WTC11 (cell line): Measurements from ENCODE around the gene STARD13. TPM values are rescaled to one million over a fixed set of nuclear protein-coding genes. Genes with fewer than 3 reads are reported as not detected.

Experiments
- ATAC-seq: fragments of 200-7000 bp; cut with Tn5 transposase; 2 replicates; pipeline ENCODE4 v1.10.0; 2021; ENCODE audit warnings: mild to moderate bottlenecking, moderate library complexity
- CTCF ChIA-PET: fragments of 300-600 bp; sonication (Branson Sonifier 250); formaldehyde crosslinking; loops from one replicate; lab custom pipeline; 2021; ENCODE audit warnings: antibody characterized with exemption; lab: Charles Lee
- POLR2A ChIA-PET: fragments of 350-600 bp; sonication (Branson Sonifier 250); formaldehyde crosslinking; loops from one replicate; lab custom pipeline; 2021; ENCODE audit warnings: antibody characterized with exemption; lab: Charles Lee
- DNase-seq: peaks from one replicate; pipeline ENCODE4 v3.0.0; 2021; ENCODE audit warnings: low spot score
- H3K27ac Mint-ChIP-seq: 2 replicates; pipeline ENCODE4 v1.8.0; 2021; ENCODE audit warnings: mixed read lengths
- H3K27me3 Mint-ChIP-seq: 2 replicates; pipeline ENCODE4 v1.8.0; 2021; ENCODE audit warnings: low read depth, mild to moderate bottlenecking, moderate library complexity, mixed read lengths
- H3K36me3 Mint-ChIP-seq: 2 replicates; pipeline ENCODE4 v1.8.0; 2021; ENCODE audit warnings: mixed read lengths
- H3K4me1 Mint-ChIP-seq: 2 replicates; pipeline ENCODE4 v1.8.0; 2022; ENCODE audit warnings: mixed read lengths
- H3K4me3 Mint-ChIP-seq: 2 replicates; pipeline ENCODE4 v1.8.0; 2021; ENCODE audit warnings: mild to moderate bottlenecking, moderate library complexity, mixed read lengths
- H3K9me3 Mint-ChIP-seq: 2 replicates; pipeline ENCODE4 v1.8.0; 2021; ENCODE audit warnings: mixed read lengths
- FOXK1 ChIP-seq: sonication (generic); formaldehyde crosslinking; IDR thresholded peaks from 2 replicates; pipeline ENCODE4 v1.8.0; 2022; ENCODE audit warnings: mild to moderate bottlenecking, moderate library complexity, missing genetic modification reagents
- GTF2I ChIP-seq: fragments of 250-450 bp; sonication (Bioruptor Pico); conservative IDR thresholded peaks from 2 replicates; pipeline ENCODE4 v1.4.0; 2021; ENCODE audit warnings: mild to moderate bottlenecking
- HMGA2 ChIP-seq: fragments of 250-450 bp; sonication (Bioruptor Pico); IDR thresholded peaks from 2 replicates; pipeline ENCODE4 v1.4.0; 2021; ENCODE audit warnings: mild to moderate bottlenecking, moderate library complexity
- TCF7 ChIP-seq: sonication (generic); formaldehyde crosslinking; IDR thresholded peaks from 2 replicates; pipeline ENCODE4 v1.8.0; 2022; ENCODE audit warnings: mild to moderate bottlenecking, low read depth, missing genetic modification reagents, moderate library complexity
- ZBTB21 ChIP-seq: sonication (generic); formaldehyde crosslinking; IDR thresholded peaks from 2 replicates; pipeline ENCODE4 v1.8.1; 2023; ENCODE audit warnings: mild to moderate bottlenecking, missing genetic modification reagents, borderline replicate concordance
- ZNF423 ChIP-seq: fragments of 250-450 bp; sonication (Bioruptor Pico); IDR thresholded peaks from 2 replicates; pipeline ENCODE4 v2.1.2; 2022; ENCODE audit warnings: mild to moderate bottlenecking, moderate library complexity
- total RNA-seq: library from RNA; stranded (reverse); gene quantifications from 3 replicates; pipeline ENCODE4 v1.2.3, GENCODE V29; 2021
- TF ChIP-seq, protein P1 (sequence below): fragments of 250-450 bp; sonication (Bioruptor Pico); IDR thresholded peaks from 2 replicates; pipeline ENCODE4 v1.9.0; 2021; ENCODE audit warnings: mild to moderate bottlenecking
- TF ChIP-seq, protein P2 (sequence below): sonication (generic); formaldehyde crosslinking; IDR thresholded peaks from 2 replicates; pipeline ENCODE4 v1.8.0; 2023; ENCODE audit warnings: mild to moderate bottlenecking, missing genetic modification reagents
- TF ChIP-seq, protein P3 (sequence below): sonication (generic); formaldehyde crosslinking; IDR thresholded peaks from 2 replicates; pipeline ENCODE4 v1.8.1; 2023; ENCODE audit warnings: mild to moderate bottlenecking, missing genetic modification reagents
- TF ChIP-seq, protein P4 (sequence below): sonication (generic); formaldehyde crosslinking; IDR thresholded peaks from 2 replicates; pipeline ENCODE4 v1.8.1; 2022; ENCODE audit warnings: low read depth, mild to moderate bottlenecking, moderate library complexity, missing genetic modification reagents, borderline replicate concordance
- TF ChIP-seq, protein P5 (sequence below): sonication (generic); formaldehyde crosslinking; conservative IDR thresholded peaks from 2 replicates; pipeline ENCODE4 v1.8.1; 2022; ENCODE audit warnings: mild to moderate bottlenecking, missing genetic modification reagents
- TF ChIP-seq, protein P6 (sequence below): fragments of 250-450 bp; sonication (Bioruptor Pico); IDR thresholded peaks from 2 replicates; pipeline ENCODE4 v1.8.0; 2021; ENCODE audit warnings: mild to moderate bottlenecking

Gene STARD13
- total RNA-seq, 1 experiment from 2014 or later: 4.4 TPM

DNA sequence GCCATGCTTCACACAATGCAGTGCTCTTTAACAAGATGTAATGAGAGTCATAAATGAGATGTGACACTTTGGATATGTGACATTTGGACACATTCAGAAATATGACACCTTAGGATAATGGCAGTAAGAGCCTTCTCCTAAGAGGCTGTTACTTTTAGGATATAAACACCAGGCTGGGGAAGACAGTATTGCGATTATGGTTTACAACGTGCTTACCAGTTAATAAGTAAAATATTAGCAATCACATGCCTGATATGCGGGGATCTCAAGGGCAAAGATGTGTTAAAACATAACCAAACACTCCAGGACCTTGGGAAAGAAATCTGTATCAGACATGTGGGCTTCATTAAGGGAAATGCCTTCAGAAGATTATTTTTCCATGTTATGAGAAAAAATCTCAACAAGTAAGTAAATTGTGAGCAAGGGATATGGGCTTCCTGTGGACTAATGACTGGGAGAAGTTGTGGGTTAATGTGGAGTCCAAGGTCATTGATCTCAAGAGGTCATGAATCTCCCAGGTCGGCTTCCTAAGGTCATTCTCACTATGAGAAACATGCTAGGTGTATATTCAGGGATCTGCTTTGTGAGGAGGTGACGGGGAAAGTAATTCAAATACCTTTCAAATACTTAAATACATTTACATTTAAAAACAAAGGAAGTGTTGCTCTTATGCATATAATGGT is 105.3 kb downstream of the STARD13 start:
- ChIA-PET POLR2A (no interaction called here), CTCF (no interaction called here)
- peaks cover 25% of the 10 kb centered on the region for H3K4me1 Mint-ChIP-seq
- H3K9me3 Mint-ChIP-seq: no peaks in the 10 kb centered on the region
- no peak for DNase-seq
- peak; percentile 36 for ATAC-seq
- no peak overlapping the region for H3K4me3 Mint-ChIP-seq
- no peaks in the 10 kb centered on the region for H3K36me3 Mint-ChIP-seq
- TF ChIP-seq TCF7 (CRISPR knock-in tag): no peak
- TF ChIP-seq FOXK1: no peak
- TF ChIP-seq ZBTB21 (CRISPR knock-in tag): no peak
- TF ChIP-seq, protein P1, sequence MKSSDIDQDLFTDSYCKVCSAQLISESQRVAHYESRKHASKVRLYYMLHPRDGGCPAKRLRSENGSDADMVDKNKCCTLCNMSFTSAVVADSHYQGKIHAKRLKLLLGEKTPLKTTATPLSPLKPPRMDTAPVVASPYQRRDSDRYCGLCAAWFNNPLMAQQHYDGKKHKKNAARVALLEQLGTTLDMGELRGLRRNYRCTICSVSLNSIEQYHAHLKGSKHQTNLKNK: no peak
- TF ChIP-seq HMGA2 (CRISPR knock-in tag): no peak
- TF ChIP-seq GTF2I (CRISPR knock-in tag): no peak
- TF ChIP-seq, protein P2, sequence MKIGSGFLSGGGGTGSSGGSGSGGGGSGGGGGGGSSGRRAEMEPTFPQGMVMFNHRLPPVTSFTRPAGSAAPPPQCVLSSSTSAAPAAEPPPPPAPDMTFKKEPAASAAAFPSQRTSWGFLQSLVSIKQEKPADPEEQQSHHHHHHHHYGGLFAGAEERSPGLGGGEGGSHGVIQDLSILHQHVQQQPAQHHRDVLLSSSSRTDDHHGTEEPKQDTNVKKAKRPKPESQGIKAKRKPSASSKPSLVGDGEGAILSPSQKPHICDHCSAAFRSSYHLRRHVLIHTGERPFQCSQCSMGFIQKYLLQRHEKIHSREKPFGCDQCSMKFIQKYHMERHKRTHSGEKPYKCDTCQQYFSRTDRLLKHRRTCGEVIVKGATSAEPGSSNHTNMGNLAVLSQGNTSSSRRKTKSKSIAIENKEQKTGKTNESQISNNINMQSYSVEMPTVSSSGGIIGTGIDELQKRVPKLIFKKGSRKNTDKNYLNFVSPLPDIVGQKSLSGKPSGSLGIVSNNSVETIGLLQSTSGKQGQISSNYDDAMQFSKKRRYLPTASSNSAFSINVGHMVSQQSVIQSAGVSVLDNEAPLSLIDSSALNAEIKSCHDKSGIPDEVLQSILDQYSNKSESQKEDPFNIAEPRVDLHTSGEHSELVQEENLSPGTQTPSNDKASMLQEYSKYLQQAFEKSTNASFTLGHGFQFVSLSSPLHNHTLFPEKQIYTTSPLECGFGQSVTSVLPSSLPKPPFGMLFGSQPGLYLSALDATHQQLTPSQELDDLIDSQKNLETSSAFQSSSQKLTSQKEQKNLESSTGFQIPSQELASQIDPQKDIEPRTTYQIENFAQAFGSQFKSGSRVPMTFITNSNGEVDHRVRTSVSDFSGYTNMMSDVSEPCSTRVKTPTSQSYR (CRISPR knock-in tag): no peak
- TF ChIP-seq, protein P3, sequence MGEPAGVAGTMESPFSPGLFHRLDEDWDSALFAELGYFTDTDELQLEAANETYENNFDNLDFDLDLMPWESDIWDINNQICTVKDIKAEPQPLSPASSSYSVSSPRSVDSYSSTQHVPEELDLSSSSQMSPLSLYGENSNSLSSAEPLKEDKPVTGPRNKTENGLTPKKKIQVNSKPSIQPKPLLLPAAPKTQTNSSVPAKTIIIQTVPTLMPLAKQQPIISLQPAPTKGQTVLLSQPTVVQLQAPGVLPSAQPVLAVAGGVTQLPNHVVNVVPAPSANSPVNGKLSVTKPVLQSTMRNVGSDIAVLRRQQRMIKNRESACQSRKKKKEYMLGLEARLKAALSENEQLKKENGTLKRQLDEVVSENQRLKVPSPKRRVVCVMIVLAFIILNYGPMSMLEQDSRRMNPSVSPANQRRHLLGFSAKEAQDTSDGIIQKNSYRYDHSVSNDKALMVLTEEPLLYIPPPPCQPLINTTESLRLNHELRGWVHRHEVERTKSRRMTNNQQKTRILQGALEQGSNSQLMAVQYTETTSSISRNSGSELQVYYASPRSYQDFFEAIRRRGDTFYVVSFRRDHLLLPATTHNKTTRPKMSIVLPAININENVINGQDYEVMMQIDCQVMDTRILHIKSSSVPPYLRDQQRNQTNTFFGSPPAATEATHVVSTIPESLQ (CRISPR knock-in tag): no peak
- TF ChIP-seq, protein P4, sequence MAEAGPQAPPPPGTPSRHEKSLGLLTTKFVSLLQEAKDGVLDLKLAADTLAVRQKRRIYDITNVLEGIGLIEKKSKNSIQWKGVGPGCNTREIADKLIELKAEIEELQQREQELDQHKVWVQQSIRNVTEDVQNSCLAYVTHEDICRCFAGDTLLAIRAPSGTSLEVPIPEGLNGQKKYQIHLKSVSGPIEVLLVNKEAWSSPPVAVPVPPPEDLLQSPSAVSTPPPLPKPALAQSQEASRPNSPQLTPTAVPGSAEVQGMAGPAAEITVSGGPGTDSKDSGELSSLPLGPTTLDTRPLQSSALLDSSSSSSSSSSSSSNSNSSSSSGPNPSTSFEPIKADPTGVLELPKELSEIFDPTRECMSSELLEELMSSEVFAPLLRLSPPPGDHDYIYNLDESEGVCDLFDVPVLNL (CRISPR knock-in tag): no peak
- no peak overlapping the region for H3K27ac Mint-ChIP-seq
- peaks cover 57% of the 10 kb centered on the region for H3K27me3 Mint-ChIP-seq

DNA sequence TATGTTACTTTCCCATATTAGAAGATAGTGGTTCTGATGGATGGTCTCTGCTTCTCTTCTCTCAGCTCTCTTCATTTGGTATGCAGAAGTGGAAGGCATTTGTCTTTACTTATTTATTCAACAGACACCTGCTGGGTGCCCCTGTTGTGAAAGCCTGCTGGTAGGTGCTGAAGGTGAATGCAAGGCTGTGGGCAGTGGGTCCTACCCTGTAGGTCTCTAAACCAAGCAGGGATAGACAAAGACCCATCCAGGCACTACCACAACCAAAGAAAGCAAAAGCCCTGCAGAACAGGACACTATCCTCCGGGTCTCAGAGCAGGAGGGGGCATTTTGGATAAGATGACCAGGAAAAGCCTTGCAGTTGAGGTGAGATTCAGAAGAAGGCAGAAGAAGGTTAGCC is 106.1 kb downstream of the STARD13 start:
- DNase-seq (no peak), ATAC-seq (peak; percentile 47)
- ChIA-PET POLR2A (no interaction called here), CTCF (no interaction called here)
- no peaks in the 10 kb centered on the region for H3K9me3 Mint-ChIP-seq
- no peak overlapping the region for H3K27ac Mint-ChIP-seq
- peaks cover 25% of the 10 kb centered on the region for H3K4me1 Mint-ChIP-seq
- TF ChIP-seq, protein P3 (CRISPR knock-in tag): no peak
- TF ChIP-seq, protein P5, sequence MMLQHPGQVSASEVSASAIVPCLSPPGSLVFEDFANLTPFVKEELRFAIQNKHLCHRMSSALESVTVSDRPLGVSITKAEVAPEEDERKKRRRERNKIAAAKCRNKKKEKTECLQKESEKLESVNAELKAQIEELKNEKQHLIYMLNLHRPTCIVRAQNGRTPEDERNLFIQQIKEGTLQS (CRISPR knock-in tag): no peak
- TF ChIP-seq, protein P1: no peak
- peak; percentile 91 for TF ChIP-seq ZNF423 (CRISPR knock-in tag)
- TF ChIP-seq, protein P6, sequence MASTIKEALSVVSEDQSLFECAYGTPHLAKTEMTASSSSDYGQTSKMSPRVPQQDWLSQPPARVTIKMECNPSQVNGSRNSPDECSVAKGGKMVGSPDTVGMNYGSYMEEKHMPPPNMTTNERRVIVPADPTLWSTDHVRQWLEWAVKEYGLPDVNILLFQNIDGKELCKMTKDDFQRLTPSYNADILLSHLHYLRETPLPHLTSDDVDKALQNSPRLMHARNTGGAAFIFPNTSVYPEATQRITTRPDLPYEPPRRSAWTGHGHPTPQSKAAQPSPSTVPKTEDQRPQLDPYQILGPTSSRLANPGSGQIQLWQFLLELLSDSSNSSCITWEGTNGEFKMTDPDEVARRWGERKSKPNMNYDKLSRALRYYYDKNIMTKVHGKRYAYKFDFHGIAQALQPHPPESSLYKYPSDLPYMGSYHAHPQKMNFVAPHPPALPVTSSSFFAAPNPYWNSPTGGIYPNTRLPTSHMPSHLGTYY (CRISPR knock-in tag): no peak
- no peaks in the 10 kb centered on the region for H3K36me3 Mint-ChIP-seq
- H3K4me3 Mint-ChIP-seq: no peak overlapping the region
- peaks cover 57% of the 10 kb centered on the region for H3K27me3 Mint-ChIP-seq
